SK-N-SH (cell line): ENCODE measurements around the gene H6PD. TPM values are rescaled to one million over a fixed set of nuclear protein-coding genes. Genes with fewer than 3 reads are reported as not detected.

Source experiments
- CTCF ChIA-PET: fragments of 300-600, 350-600 bp; formaldehyde crosslinking; extraction: SDS; loops from one replicate; lab custom pipeline; 2021; lab: Yijun Ruan, JAX
- POLR2A ChIA-PET: fragments of 350-600 bp; sonication (Branson Sonifier 250); formaldehyde crosslinking; extraction: SDS; loops from one replicate; lab custom pipeline; 2020; ENCODE audit warnings: antibody characterized with exemption, inconsistent platforms; lab: Yijun Ruan, JAX
- DNase-seq: peaks from one replicate; pipeline ENCODE4 v3.0.0; 2012
- H2AFZ ChIP-seq: fragments of 200-600 bp; sonication (generic); 2 replicates; pipeline ENCODE4 v1.8.1; 2016; ENCODE audit warnings: antibody characterized with exemption, mild to moderate bottlenecking, low read depth
- H3F3A ChIP-seq: fragments of 200-600 bp; sonication (generic); replicated peaks from 2 replicates; pipeline ENCODE3; 2016; ENCODE audit warnings: antibody characterized with exemption, mild to moderate bottlenecking; ENCODE audit not compliant: insufficient read depth
- H3K27ac ChIP-seq, 2 experiments: fragments of 200-500 bp in 1 of 2; fragments of 200-600 bp in 1 of 2; sonication (Bioruptor generic) in 1 of 2; sonication (generic), shearing (Covaris generic) in 1 of 2; 2 replicates each; pipeline versions ENCODE4 v1.5.1 to v1.6.1; 2014 to 2016; ENCODE audit warnings: low read depth in 2 of 2, inconsistent platforms in 1 of 2, low read length in 1 of 2, mild to moderate bottlenecking in 1 of 2, mixed read lengths in 1 of 2
- H3K27me3 ChIP-seq: fragments of 200-600 bp; sonication (generic), shearing (Covaris generic); 2 replicates; pipeline ENCODE4 v1.6.1; 2016; ENCODE audit warnings: mixed run types; ENCODE audit not compliant: insufficient read depth
- H3K36me3 ChIP-seq, 2 experiments: fragments of 200-500 bp in 1 of 2; fragments of 200-600 bp in 1 of 2; sonication (Bioruptor generic) in 1 of 2; sonication (generic) in 1 of 2; replicated peaks in 1 of 2; 2 replicates each; pipeline versions ENCODE3 to v1.5.1; 2014 to 2016; ENCODE audit warnings: low read length in 1 of 2, mild to moderate bottlenecking in 1 of 2; ENCODE audit not compliant: insufficient read depth in 2 of 2, control insufficient read depth in 1 of 2
- H3K4me1 ChIP-seq, 2 experiments: fragments of 200-500 bp in 1 of 2; fragments of 200-600 bp in 1 of 2; sonication (Bioruptor generic) in 1 of 2; sonication (generic), shearing (Covaris generic) in 1 of 2; 2 replicates each; pipeline versions ENCODE4 v1.5.1 to v1.6.1; 2014 to 2016; ENCODE audit warnings: low read depth in 1 of 2, low read length in 1 of 2, mixed run types in 1 of 2; ENCODE audit not compliant: insufficient read depth in 2 of 2, control insufficient read depth in 1 of 2
- H3K4me2 ChIP-seq: fragments of 200-600 bp; sonication (generic), shearing (Covaris generic); 2 replicates; pipeline ENCODE4 v1.6.1; 2017; ENCODE audit warnings: mixed run types
- H3K4me3 ChIP-seq, 2 experiments: fragments of 200-500 bp in 1 of 2; fragments of 200-600 bp in 1 of 2; sonication (Bioruptor generic) in 1 of 2; sonication (generic), shearing (Covaris generic) in 1 of 2; 2 replicates each; pipeline versions ENCODE4 v1.5.1 to v1.8.1; 2014 to 2016; ENCODE audit warnings: low read depth in 2 of 2, inconsistent platforms in 1 of 2, low read length in 1 of 2, mild to moderate bottlenecking in 1 of 2, mixed read lengths in 1 of 2, moderate library complexity in 1 of 2
- H3K79me2 ChIP-seq: fragments of 200-600 bp; sonication (generic); 2 replicates; pipeline ENCODE4 v1.8.1; 2017; ENCODE audit warnings: mild to moderate bottlenecking; ENCODE audit not compliant: insufficient read depth
- H3K9ac ChIP-seq: fragments of 200-600 bp; sonication (generic); 2 replicates; pipeline ENCODE4 v1.6.1; 2017; ENCODE audit warnings: mixed run types
- H3K9me2 ChIP-seq: fragments of 200-600 bp; sonication (generic); 2 replicates; pipeline ENCODE4 v1.6.1; 2017; ENCODE audit warnings: mixed run types
- H3K9me3 ChIP-seq: fragments of 200-600 bp; sonication (generic); 2 replicates; pipeline ENCODE4 v1.6.1; 2017; ENCODE audit warnings: mixed run types, mild to moderate bottlenecking, moderate library complexity
- H4K20me1 ChIP-seq: fragments of 200-600 bp; sonication (generic); 2 replicates; pipeline ENCODE4 v1.6.1; 2017; ENCODE audit warnings: mild to moderate bottlenecking, mixed run types; ENCODE audit not compliant: insufficient read depth
- CTCF ChIP-seq: fragments of 200-600 bp; sonication (generic); IDR thresholded peaks from 2 replicates; pipeline ENCODE4 v1.6.1; 2017; ENCODE audit warnings: antibody characterized with exemption, mild to moderate bottlenecking, moderate library complexity
- EZH2phosphoT487 ChIP-seq: fragments of 200-600 bp; sonication (generic); IDR thresholded peaks from 2 replicates; pipeline ENCODE4 v1.6.1; 2017; ENCODE audit warnings: low read depth, mixed run types, mild to moderate bottlenecking, antibody characterized with exemption, moderate library complexity, borderline replicate concordance
- FOXM1 ChIP-seq: IDR thresholded peaks from 2 replicates; pipeline ENCODE4 v1.4.0; 2012; ENCODE audit warnings: low read depth, mild to moderate bottlenecking
- JUND ChIP-seq: IDR thresholded peaks from 2 replicates; pipeline ENCODE4 v1.4.0; 2012
- MXI1 ChIP-seq: IDR thresholded peaks from 2 replicates; pipeline ENCODE4 v1.6.1; 2012; ENCODE audit warnings: mild to moderate bottlenecking, low read depth, low read length, improper control_type of control experiment
- RXRA ChIP-seq: IDR thresholded peaks from 2 replicates; pipeline ENCODE4 v1.4.0; 2012; ENCODE audit warnings: low read depth, mild to moderate bottlenecking, borderline replicate concordance
- SMC3 ChIP-seq: IDR thresholded peaks from 2 replicates; pipeline ENCODE4 v1.6.1; 2012; ENCODE audit warnings: low read depth, low read length, improper control_type of control experiment
- USF1 ChIP-seq: IDR thresholded peaks from 2 replicates; pipeline ENCODE4 v1.4.0; 2012; ENCODE audit warnings: low read depth, borderline replicate concordance
- YY1 ChIP-seq: IDR thresholded peaks from 2 replicates; pipeline ENCODE4 v1.4.0; 2012; ENCODE audit warnings: low read depth, mild to moderate bottlenecking
- WGBS: methylation state at CpG from one replicate; pipeline ENCODE4 v1.1.6; 2017; ENCODE audit warnings: low lambda C conversion rate; 5-methylcytosine and 5-hydroxymethylcytosine counted together
- polyA plus RNA-seq, 3 experiments: library from polyadenylated mRNA; depleted of rRNA; stranded (reverse); fragments of >200 nt; gene quantifications; 2 replicates each; pipeline ENCODE4 v1.2.3, GENCODE V29; 2012
- TF ChIP-seq, protein P1 (sequence below): fragments of 150-350 bp; IDR thresholded peaks from 2 replicates; pipeline ENCODE4 v1.6.1; 2016; ENCODE audit warnings: mild to moderate bottlenecking, low read depth, low read length
- TF ChIP-seq, protein P2 (sequence below): fragments of 150-350 bp; IDR thresholded peaks from 2 replicates; pipeline ENCODE4 v1.6.1; 2017; ENCODE audit warnings: antibody characterized with exemption, low read length, low read depth, borderline replicate concordance

Gene H6PD
- polyA plus RNA-seq, 1 of the 3 experiments (the other 2 are of a cell fraction): 19.1 TPM

DNA sequence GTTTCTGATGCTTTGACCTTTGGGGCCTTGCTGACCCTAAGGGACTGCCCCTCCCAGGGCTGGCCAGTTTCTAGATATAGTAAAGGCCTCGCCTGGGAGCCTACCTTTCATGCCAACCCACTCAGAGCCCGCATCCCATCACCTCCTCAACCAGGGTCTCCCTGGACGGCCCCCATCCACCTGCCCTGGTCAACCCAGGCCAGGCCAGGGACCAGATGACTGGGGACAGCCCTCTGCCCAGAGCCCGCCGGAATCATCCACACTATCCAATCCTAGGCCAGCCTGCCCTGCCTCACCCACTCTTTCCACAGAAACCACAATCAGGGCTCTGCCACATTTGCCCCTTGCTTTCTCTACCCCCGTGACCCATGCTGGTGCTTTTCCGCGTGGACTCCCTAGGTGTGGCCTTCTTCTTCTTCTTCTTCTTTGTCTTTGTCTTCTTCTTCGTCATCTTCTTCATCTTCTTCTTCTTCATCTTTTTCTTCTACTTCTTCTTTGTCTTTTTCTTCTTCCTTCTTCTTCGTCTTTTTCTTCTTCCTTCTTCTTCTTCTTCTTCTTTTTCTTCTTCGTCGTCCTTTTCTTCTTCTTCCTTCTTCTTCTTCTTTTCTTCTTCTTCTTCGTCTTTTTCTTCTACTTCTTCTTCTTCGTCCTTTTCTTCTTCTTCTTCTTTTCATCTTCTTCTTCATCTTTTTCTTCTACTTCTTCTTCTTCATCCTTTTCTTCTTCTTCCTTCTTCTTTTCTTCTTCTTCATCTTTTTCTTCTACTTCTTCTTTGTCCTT lies 11.5 kb upstream of the H6PD start:
- no peaks in the 10 kb centered on the region for H3F3A ChIP-seq
- H3K27ac ChIP-seq: no peak overlapping the region
- H3K27me3 ChIP-seq: no peaks in the 10 kb centered on the region
- H2AFZ ChIP-seq: no peak overlapping the region
- no peak overlapping the region for H3K4me2 ChIP-seq
- H4K20me1 ChIP-seq: no peaks in the 10 kb centered on the region
- H3K36me3 ChIP-seq: no peaks in the 10 kb centered on the region
- POLR2A ChIA-PET: no interaction called here
- no peak for TF ChIP-seq USF1
- no peak for TF ChIP-seq YY1
- no peak for TF ChIP-seq FOXM1
- no peak for TF ChIP-seq MXI1
- TF ChIP-seq, protein P1, sequence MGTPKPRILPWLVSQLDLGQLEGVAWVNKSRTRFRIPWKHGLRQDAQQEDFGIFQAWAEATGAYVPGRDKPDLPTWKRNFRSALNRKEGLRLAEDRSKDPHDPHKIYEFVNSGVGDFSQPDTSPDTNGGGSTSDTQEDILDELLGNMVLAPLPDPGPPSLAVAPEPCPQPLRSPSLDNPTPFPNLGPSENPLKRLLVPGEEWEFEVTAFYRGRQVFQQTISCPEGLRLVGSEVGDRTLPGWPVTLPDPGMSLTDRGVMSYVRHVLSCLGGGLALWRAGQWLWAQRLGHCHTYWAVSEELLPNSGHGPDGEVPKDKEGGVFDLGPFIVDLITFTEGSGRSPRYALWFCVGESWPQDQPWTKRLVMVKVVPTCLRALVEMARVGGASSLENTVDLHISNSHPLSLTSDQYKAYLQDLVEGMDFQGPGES: no peak
- no peak for TF ChIP-seq EZH2phosphoT487
- TF ChIP-seq RXRA: no peak
- no peak for TF ChIP-seq JUND
- TF ChIP-seq CTCF: no peak
- no peak for TF ChIP-seq SMC3
- TF ChIP-seq, protein P2, sequence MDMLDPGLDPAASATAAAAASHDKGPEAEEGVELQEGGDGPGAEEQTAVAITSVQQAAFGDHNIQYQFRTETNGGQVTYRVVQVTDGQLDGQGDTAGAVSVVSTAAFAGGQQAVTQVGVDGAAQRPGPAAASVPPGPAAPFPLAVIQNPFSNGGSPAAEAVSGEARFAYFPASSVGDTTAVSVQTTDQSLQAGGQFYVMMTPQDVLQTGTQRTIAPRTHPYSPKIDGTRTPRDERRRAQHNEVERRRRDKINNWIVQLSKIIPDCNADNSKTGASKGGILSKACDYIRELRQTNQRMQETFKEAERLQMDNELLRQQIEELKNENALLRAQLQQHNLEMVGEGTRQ: no peak
- CTCF ChIA-PET: interaction anchor here (1.4 to 2.7 kb wide), 2 partner anchors 11 to 26 kb away, joined by 3 to 6 read pairs; partner anchors contain the start of gene H6PD
- no peaks in the 10 kb centered on the region for H3K9me2 ChIP-seq
- no peaks in the 10 kb centered on the region; a peak in 1 of 4 replicates for H3K4me1 ChIP-seq
- no peaks in the 10 kb centered on the region for H3K79me2 ChIP-seq
- no peak overlapping the region for H3K9ac ChIP-seq
- 73% methylated on average over 11 of the region's 14 CpGs for WGBS
- H3K4me3 ChIP-seq: no peak overlapping the region
- DNase-seq: no peak
- no peaks in the 10 kb centered on the region for H3K9me3 ChIP-seq
